Stimulated activated CD8-positive, alpha-beta memory T cell treated with anti-CD3 and anti-CD28 coated beads, Interleukin-4, amount 100 ng/mL, for 48 hours (primary cell): ENCODE data around the gene HDLBP.

Source experiments
- DNase-seq: peaks from one replicate; pipeline ENCODE4 v3.0.0-alpha.2; 2020

Gene HDLBP

GRCh38 chr2:241248897-241249296 lies 66.6 kb downstream of the HDLBP start:
- no peak for DNase-seq

GRCh38 chr2:241248289-241248688 lies 67.2 kb downstream of the HDLBP start:
- DNase-seq: no peak

GRCh38 chr2:241244368-241244767 lies 71.1 kb downstream of the HDLBP start:
- no peak for DNase-seq

GRCh38 chr2:241242306-241242705 lies 73.2 kb downstream of the HDLBP start:
- no peak for DNase-seq

GRCh38 chr2:241241669-241242068 lies 73.8 kb downstream of the HDLBP start:
- no peak for DNase-seq

- no peak for DNase-seq
Observed at GRCh38 chr2:241240320-241241004, 75.0 kb downstream of the HDLBP start.

- DNase-seq: no peak
Observed at GRCh38 chr2:241239552-241240202, 75.8 kb downstream of the HDLBP start.

- DNase-seq: no peak
Observed at GRCh38 chr2:241238693-241239198, 76.7 kb downstream of the HDLBP start.

- DNase-seq: no peak
Observed at GRCh38 chr2:241237949-241238371, 77.5 kb downstream of the HDLBP start.

GRCh38 chr2:241237047-241237446 lies 78.4 kb downstream of the HDLBP start:
- DNase-seq: no peak

- DNase-seq: no peak
Observed at GRCh38 chr2:241235859-241236593, 79.4 kb downstream of the HDLBP start.

GRCh38 chr2:241234962-241235740 lies 80.3 kb downstream of the HDLBP start:
- no peak for DNase-seq

- DNase-seq: no peak
Observed at GRCh38 chr2:241234066-241234790, 81.2 kb downstream of the HDLBP start.

GRCh38 chr2:241232736-241233575 lies 82.5 kb downstream of the HDLBP start:
- no peak for DNase-seq

GRCh38 chr2:241230435-241230834 lies 85.0 kb downstream of the HDLBP start:
- no peak for DNase-seq

GRCh38 chr2:241229563-241230401 lies 85.7 kb downstream of the HDLBP start:
- no peak for DNase-seq

- DNase-seq: no peak
Observed at GRCh38 chr2:241228860-241229516, 86.5 kb downstream of the HDLBP start.

- no peak for DNase-seq
Observed at GRCh38 chr2:241228081-241228859, 87.2 kb downstream of the HDLBP start.

- DNase-seq: no peak
Observed at GRCh38 chr2:241227594-241227993, 87.9 kb downstream of the HDLBP start.
